HepG2 (cell line): Measurements from ENCODE around the gene FAM240A. TPM values are rescaled to one million over a fixed set of nuclear protein-coding genes. Genes with fewer than 3 reads are reported as not detected.

ENCODE experiments used
- ATAC-seq: fragments of 200-7000 bp; cut with Tn5 transposase; 3 replicates; pipeline ENCODE4 v1.9.1; 2020; ENCODE audit warnings: mild to moderate bottlenecking, moderate library complexity
- BruUV-seq: library from RNA; stranded (reverse); fragments of 400-500 nt; replicated peaks from 2 replicates; lab custom pipeline; 2021; lab: Mats Ljungman, UMichigan
- CTCF ChIA-PET: fragments of 300-600 bp; formaldehyde crosslinking; extraction: SDS; loops from one replicate; lab custom pipeline; 2021; ENCODE audit warnings: low total read pairs, inconsistent platforms, low intra/inter-chr PET ratio; lab: Yijun Ruan, JAX
- POLR2A ChIA-PET: fragments of 350-600 bp; sonication (Branson Sonifier 250); formaldehyde crosslinking; loops from one replicate; lab custom pipeline; 2020; ENCODE audit warnings: antibody characterized with exemption, inconsistent platforms; lab: Yijun Ruan, JAX
- DNase-seq: peaks from one replicate; pipeline ENCODE4 v3.0.0-alpha.2; 2015; ENCODE audit warnings: low spot score
- FAIRE-seq: peaks from 3 replicates; lab custom pipeline; 2011; peaks lifted over from hg19 to GRCh38; lab: Jason Lieb, UNC
- H2AFZ ChIP-seq: one replicate; pipeline ENCODE4 v1.6.1; 2011; ENCODE audit warnings: low read length, inconsistent platforms
- H3K27ac ChIP-seq: fragments of 300-600 bp; 3 replicates; pipeline ENCODE4 v1.8.0; 2011; ENCODE audit warnings: mixed run types, mild to moderate bottlenecking, mixed read lengths, low read length, inconsistent platforms; ENCODE audit not compliant: insufficient read depth; ENCODE audit errors: extremely low read length
- H3K27me3 ChIP-seq, 2 experiments: fragments of 200-600 bp in 1 of 2; 2 replicates in 1 of 2; 3 replicates in 1 of 2; pipeline versions ENCODE4 v1.6.0 to v1.8.0; 2011; ENCODE audit warnings: low read length in 2 of 2, mild to moderate bottlenecking in 2 of 2, moderate library complexity in 2 of 2, inconsistent platforms in 1 of 2; ENCODE audit not compliant: insufficient read depth in 2 of 2, control insufficient read depth in 1 of 2
- H3K36me3 ChIP-seq, 2 experiments: fragments of 200-600 bp in 1 of 2; replicated peaks in 1 of 2; 2 replicates in 1 of 2; 3 replicates in 1 of 2; pipeline versions ENCODE4 v1.5.1 to v1.8.0; 2011; ENCODE audit warnings: low read length in 2 of 2, inconsistent platforms in 1 of 2; ENCODE audit not compliant: insufficient read depth in 2 of 2, control insufficient read depth in 1 of 2
- H3K4me1 ChIP-seq: 2 replicates; pipeline ENCODE4 v1.5.1; 2012; ENCODE audit warnings: low read length, inconsistent platforms; ENCODE audit not compliant: insufficient read depth
- H3K4me2 ChIP-seq: 2 replicates; pipeline ENCODE4 v1.6.0; 2011; ENCODE audit warnings: low read depth, low read length, inconsistent platforms
- H3K4me3 ChIP-seq, 3 experiments: fragments of 200-600 bp in 1 of 3; sonication (generic), shearing (Covaris generic) in 1 of 3; replicated peaks in 1 of 3; 2 replicates each; pipeline ENCODE4 v1.5.1; 2011 to 2016; ENCODE audit warnings: low read length in 3 of 3, inconsistent platforms in 2 of 3, low read depth in 2 of 3, mild to moderate bottlenecking in 2 of 3, control low read depth in 1 of 3, mixed read lengths in 1 of 3; ENCODE audit not compliant: insufficient read depth in 1 of 3
- H3K79me2 ChIP-seq: one replicate; pipeline ENCODE4 v1.6.1; 2011; ENCODE audit warnings: low read length, inconsistent platforms; ENCODE audit not compliant: insufficient read depth
- H3K9ac ChIP-seq: 2 replicates; pipeline ENCODE4 v1.6.0; 2011; ENCODE audit warnings: mild to moderate bottlenecking, low read depth, low read length, inconsistent platforms; ENCODE audit not compliant: insufficient read depth
- H3K9me3 ChIP-seq: 2 replicates; pipeline ENCODE4 v1.5.1; 2012; ENCODE audit warnings: mild to moderate bottlenecking, low read length
- H4K20me1 ChIP-seq: 2 replicates; pipeline ENCODE4 v1.6.0; 2011; ENCODE audit warnings: inconsistent platforms, mild to moderate bottlenecking, low read length, moderate library complexity; ENCODE audit not compliant: insufficient read depth
- FOSL1 ChIP-seq: sonication (generic); formaldehyde crosslinking; IDR thresholded peaks from 2 replicates; pipeline ENCODE4 v1.9.0; 2021; ENCODE audit warnings: missing genetic modification reagents, borderline replicate concordance
- HCFC1 ChIP-seq: fragments of 150-350 bp; IDR thresholded peaks from 2 replicates; pipeline ENCODE4 v1.6.1; 2014; ENCODE audit warnings: low read depth, low read length
- KDM1A ChIP-seq: IDR thresholded peaks from 2 replicates; pipeline ENCODE4 v1.6.1; 2016; ENCODE audit warnings: missing compliant biosample characterization
- NR3C1 ChIP-seq: sonication (generic); formaldehyde crosslinking; IDR thresholded peaks from 2 replicates; pipeline ENCODE4 v1.4.0; 2020; ENCODE audit warnings: missing genetic modification reagents
- SATB2 ChIP-seq: sonication (generic); formaldehyde crosslinking; IDR thresholded peaks from 2 replicates; pipeline ENCODE4 v1.5.0; 2020; ENCODE audit warnings: missing genetic modification reagents
- WIZ ChIP-seq: sonication (generic); formaldehyde crosslinking; IDR thresholded peaks from 2 replicates; pipeline ENCODE4 v1.5.1; 2020; ENCODE audit warnings: mild to moderate bottlenecking, missing genetic modification reagents
- ZNF234 ChIP-seq: sonication (generic); formaldehyde crosslinking; conservative IDR thresholded peaks from 2 replicates; pipeline ENCODE4 v1.5.1; 2020; ENCODE audit warnings: mild to moderate bottlenecking, missing genetic modification reagents
- ZNF296 ChIP-seq: sonication (generic); formaldehyde crosslinking; conservative IDR thresholded peaks from 2 replicates; pipeline ENCODE4 v1.5.0; 2020; ENCODE audit warnings: mild to moderate bottlenecking, missing genetic modification reagents
- ZNF558 ChIP-seq: sonication (generic); formaldehyde crosslinking; IDR thresholded peaks from 2 replicates; pipeline ENCODE4 v1.9.0; 2022; ENCODE audit warnings: mild to moderate bottlenecking, missing genetic modification reagents, borderline replicate concordance
- ZNF567 ChIP-seq: sonication (generic); formaldehyde crosslinking; IDR thresholded peaks from 2 replicates; pipeline ENCODE4 v1.8.1; 2023; ENCODE audit warnings: mild to moderate bottlenecking, missing genetic modification reagents, borderline replicate concordance
- ZNF607 ChIP-seq: sonication (generic); formaldehyde crosslinking; IDR thresholded peaks from 2 replicates; pipeline ENCODE4 v1.5.1; 2020; ENCODE audit warnings: missing genetic modification reagents, mild to moderate bottlenecking, borderline replicate concordance
- ZNF781 ChIP-seq: sonication (generic); formaldehyde crosslinking; IDR thresholded peaks from 2 replicates; pipeline ENCODE4 v1.5.1; 2020; ENCODE audit warnings: borderline replicate concordance, mild to moderate bottlenecking, missing genetic modification reagents; ENCODE audit errors: not compliant biosample characterization
- ZNF790 ChIP-seq: sonication (generic); formaldehyde crosslinking; IDR thresholded peaks from 2 replicates; pipeline ENCODE4 v1.8.0; 2022; ENCODE audit warnings: missing genetic modification reagents, mild to moderate bottlenecking, borderline replicate concordance
- WGBS: methylation state at CpG from one replicate; pipeline ENCODE4 v1.1.6; 2017; ENCODE audit warnings: low lambda C conversion rate; 5-methylcytosine and 5-hydroxymethylcytosine counted together
- in situ Hi-C: cut with HindIII; loops from 2 replicates; pipeline ENCODE4 v1.10.0; 2017; ENCODE audit warnings: low pct_unique_long_range_greater_than_20kb; ENCODE audit not compliant: extremely low pct_ligation_motif_present
- intact Hi-C: fragments of 100-400 bp; cut with micrococcal nuclease; formaldehyde crosslinking; loops from one replicate; pipeline ENCODE4 v1.10.0; 2022; ENCODE audit not compliant: unreplicated experiment
- polyA plus RNA-seq, 8 experiments: library from polyadenylated mRNA; depleted of rRNA in 3 of 8; stranded (reverse) in 7 of 8; unstranded in 1 of 8; fragments of >200 nt; fragmentation: Illumina TruSeq in 4 of 8; extraction: Trizol in 4 of 8; gene quantifications; 2 replicates each; pipeline versions ENCODE4 v1.2.1 to v1.2.3, GENCODE V29; 2011 to 2016; ENCODE audit warnings: low read depth in 4 of 8, missing spikeins in 1 of 8, mixed read lengths in 1 of 8; ENCODE audit not compliant: insufficient read depth in 1 of 8
- total RNA-seq, 5 experiments: library from RNA; depleted of rRNA; stranded (reverse); fragments of >200 nt; fragmentation: Illumina TruSeq; extraction: Trizol; gene quantifications; 2 replicates each; pipeline ENCODE4 v1.2.3, GENCODE V29; 2016; ENCODE audit warnings: low read depth in 1 of 5
- TF ChIP-seq, protein P1 (sequence below): sonication (generic); formaldehyde crosslinking; IDR thresholded peaks from 2 replicates; pipeline ENCODE4 v1.5.1; 2020; ENCODE audit warnings: missing genetic modification reagents, mild to moderate bottlenecking, borderline replicate concordance
- TF ChIP-seq, protein P2 (sequence below), 2 experiments: IDR thresholded peaks; 2 replicates each; pipeline ENCODE4 v1.6.1; 2011 to 2012; ENCODE audit warnings: low read length in 2 of 2, borderline replicate concordance in 1 of 2, low read depth in 1 of 2, mild to moderate bottlenecking in 1 of 2, moderate library complexity in 1 of 2
- TF ChIP-seq, protein P3 (sequence below): IDR thresholded peaks from 2 replicates; pipeline ENCODE4 v1.6.1; 2012; ENCODE audit warnings: low read depth, low read length, improper control_type of control experiment
- TF ChIP-seq, protein P4 (sequence below): IDR thresholded peaks from 2 replicates; pipeline ENCODE4 v1.6.1; 2016; ENCODE audit warnings: low read depth, control low read depth
- TF ChIP-seq, protein P5 (sequence below): sonication (generic); formaldehyde crosslinking; IDR thresholded peaks from 2 replicates; pipeline ENCODE4 v1.8.0; 2022; ENCODE audit warnings: mild to moderate bottlenecking, missing genetic modification reagents, moderate library complexity

The FAM240A gene
- total and polyA plus RNA-seq, 2 of the 13 experiments (the other 11 are each of a cell fraction or from before 2014, with no cell fraction given): not detected

DNA sequence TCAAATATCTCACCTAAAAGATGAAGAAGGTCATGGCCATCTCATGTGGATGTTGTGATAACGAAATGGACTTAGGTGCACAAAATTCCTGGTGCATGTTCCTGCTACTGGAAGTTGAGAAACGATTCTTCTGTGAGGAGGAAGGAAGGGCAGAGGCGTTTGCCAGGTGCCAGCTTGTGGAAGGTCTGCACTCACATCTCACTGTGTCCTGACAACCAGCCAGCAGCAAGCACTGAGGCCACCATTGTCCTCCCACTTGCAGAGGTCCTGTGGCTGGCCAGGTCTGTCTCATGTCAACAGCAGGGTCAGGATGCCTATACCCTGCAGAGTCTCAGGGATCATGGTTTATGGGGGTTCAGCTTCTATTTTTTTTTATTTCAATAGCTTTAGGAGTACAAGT is 3.7 kb downstream of the FAM240A start:
- intact Hi-C loops: no loop called here
- no peak overlapping the region for H3K9ac ChIP-seq
- H3K27me3 ChIP-seq: peaks cover 0 to 3% of the 10 kb centered on the region in 2 experiments; a peak in 3 of 5 replicates
- no peak for ATAC-seq
- no peak overlapping the region for H3K27ac ChIP-seq
- no peaks in the 10 kb centered on the region for H3K36me3 ChIP-seq
- no peaks in the 10 kb centered on the region for H3K9me3 ChIP-seq
- no peak overlapping the region for H3K4me2 ChIP-seq
- no peaks in the 10 kb centered on the region for H4K20me1 ChIP-seq
- FAIRE-seq: no peak
- 0% methylated on average over 2 of the region's 3 CpGs for WGBS
- ChIA-PET POLR2A (no interaction called here), CTCF (no interaction called here)
- no peak overlapping the region for H3K4me3 ChIP-seq
- no TSS peak for BruUV-seq
- in situ Hi-C loops: no loop called here
- H3K79me2 ChIP-seq: no peaks in the 10 kb centered on the region
- no peak overlapping the region for H2AFZ ChIP-seq
- no peak for DNase-seq
- H3K4me1 ChIP-seq: no peaks in the 10 kb centered on the region
- TF ChIP-seq ZNF607 (CRISPR knock-in tag): no peak
- no peak for TF ChIP-seq KDM1A (CRISPR knock-in tag)
- TF ChIP-seq, protein P1, sequence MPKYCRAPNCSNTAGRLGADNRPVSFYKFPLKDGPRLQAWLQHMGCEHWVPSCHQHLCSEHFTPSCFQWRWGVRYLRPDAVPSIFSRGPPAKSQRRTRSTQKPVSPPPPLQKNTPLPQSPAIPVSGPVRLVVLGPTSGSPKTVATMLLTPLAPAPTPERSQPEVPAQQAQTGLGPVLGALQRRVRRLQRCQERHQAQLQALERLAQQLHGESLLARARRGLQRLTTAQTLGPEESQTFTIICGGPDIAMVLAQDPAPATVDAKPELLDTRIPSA: no peak
- no peak for TF ChIP-seq ZNF790
- no peak for TF ChIP-seq SATB2
- TF ChIP-seq WIZ (CRISPR knock-in tag): no peak
- TF ChIP-seq FOSL1 (CRISPR knock-in tag): no peak
- no peak for TF ChIP-seq ZNF781 (CRISPR knock-in tag)
- TF ChIP-seq, protein P2, sequence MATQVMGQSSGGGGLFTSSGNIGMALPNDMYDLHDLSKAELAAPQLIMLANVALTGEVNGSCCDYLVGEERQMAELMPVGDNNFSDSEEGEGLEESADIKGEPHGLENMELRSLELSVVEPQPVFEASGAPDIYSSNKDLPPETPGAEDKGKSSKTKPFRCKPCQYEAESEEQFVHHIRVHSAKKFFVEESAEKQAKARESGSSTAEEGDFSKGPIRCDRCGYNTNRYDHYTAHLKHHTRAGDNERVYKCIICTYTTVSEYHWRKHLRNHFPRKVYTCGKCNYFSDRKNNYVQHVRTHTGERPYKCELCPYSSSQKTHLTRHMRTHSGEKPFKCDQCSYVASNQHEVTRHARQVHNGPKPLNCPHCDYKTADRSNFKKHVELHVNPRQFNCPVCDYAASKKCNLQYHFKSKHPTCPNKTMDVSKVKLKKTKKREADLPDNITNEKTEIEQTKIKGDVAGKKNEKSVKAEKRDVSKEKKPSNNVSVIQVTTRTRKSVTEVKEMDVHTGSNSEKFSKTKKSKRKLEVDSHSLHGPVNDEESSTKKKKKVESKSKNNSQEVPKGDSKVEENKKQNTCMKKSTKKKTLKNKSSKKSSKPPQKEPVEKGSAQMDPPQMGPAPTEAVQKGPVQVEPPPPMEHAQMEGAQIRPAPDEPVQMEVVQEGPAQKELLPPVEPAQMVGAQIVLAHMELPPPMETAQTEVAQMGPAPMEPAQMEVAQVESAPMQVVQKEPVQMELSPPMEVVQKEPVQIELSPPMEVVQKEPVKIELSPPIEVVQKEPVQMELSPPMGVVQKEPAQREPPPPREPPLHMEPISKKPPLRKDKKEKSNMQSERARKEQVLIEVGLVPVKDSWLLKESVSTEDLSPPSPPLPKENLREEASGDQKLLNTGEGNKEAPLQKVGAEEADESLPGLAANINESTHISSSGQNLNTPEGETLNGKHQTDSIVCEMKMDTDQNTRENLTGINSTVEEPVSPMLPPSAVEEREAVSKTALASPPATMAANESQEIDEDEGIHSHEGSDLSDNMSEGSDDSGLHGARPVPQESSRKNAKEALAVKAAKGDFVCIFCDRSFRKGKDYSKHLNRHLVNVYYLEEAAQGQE (IDR thresholded peaks at IDR 0.05; ENCODE audit: borderline replicate concordance in 1 of 2, low read depth in 1 of 2, low read length in 2 of 2): no peak
- TF ChIP-seq, protein P3, sequence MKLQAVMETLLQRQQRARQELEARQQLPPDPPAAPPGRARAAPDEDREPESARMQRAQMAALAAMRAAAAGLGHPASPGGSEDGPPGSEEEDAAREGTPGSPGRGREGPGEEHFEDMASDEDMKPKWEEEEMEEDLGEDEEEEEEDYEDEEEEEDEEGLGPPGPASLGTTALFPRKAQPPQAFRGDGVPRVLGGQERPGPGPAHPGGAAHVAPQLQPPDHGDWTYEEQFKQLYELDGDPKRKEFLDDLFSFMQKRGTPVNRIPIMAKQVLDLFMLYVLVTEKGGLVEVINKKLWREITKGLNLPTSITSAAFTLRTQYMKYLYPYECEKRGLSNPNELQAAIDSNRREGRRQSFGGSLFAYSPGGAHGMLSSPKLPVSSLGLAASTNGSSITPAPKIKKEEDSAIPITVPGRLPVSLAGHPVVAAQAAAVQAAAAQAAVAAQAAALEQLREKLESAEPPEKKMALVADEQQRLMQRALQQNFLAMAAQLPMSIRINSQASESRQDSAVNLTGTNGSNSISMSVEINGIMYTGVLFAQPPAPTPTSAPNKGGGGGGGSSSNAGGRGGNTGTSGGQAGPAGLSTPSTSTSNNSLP: no peak
- no peak for TF ChIP-seq NR3C1 (CRISPR knock-in tag)
- TF ChIP-seq, protein P4, sequence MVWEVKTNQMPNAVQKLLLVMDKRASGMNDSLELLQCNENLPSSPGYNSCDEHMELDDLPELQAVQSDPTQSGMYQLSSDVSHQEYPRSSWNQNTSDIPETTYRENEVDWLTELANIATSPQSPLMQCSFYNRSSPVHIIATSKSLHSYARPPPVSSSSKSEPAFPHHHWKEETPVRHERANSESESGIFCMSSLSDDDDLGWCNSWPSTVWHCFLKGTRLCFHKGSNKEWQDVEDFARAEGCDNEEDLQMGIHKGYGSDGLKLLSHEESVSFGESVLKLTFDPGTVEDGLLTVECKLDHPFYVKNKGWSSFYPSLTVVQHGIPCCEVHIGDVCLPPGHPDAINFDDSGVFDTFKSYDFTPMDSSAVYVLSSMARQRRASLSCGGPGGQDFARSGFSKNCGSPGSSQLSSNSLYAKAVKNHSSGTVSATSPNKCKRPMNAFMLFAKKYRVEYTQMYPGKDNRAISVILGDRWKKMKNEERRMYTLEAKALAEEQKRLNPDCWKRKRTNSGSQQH (CRISPR knock-in tag): no peak
- TF ChIP-seq HCFC1: no peak
- TF ChIP-seq ZNF296: no peak
- TF ChIP-seq ZNF558 (CRISPR knock-in tag): no peak
- no peak for TF ChIP-seq ZNF567
- no peak for TF ChIP-seq ZNF234 (CRISPR knock-in tag)
- TF ChIP-seq, protein P5, sequence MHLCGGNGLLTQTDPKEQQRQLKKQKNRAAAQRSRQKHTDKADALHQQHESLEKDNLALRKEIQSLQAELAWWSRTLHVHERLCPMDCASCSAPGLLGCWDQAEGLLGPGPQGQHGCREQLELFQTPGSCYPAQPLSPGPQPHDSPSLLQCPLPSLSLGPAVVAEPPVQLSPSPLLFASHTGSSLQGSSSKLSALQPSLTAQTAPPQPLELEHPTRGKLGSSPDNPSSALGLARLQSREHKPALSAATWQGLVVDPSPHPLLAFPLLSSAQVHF: no peak
